HEK293T (cell line): ENCODE measurements around the gene TUBB1.

ENCODE experiments used
- FOXA1 ChIP-seq: fragments of 450-650 bp; IDR thresholded peaks from 2 replicates; pipeline ENCODE4 v1.6.1; 2016; ENCODE audit warnings: mild to moderate bottlenecking
- HDGF ChIP-seq: fragments of 450-650 bp; IDR thresholded peaks from 2 replicates; pipeline ENCODE4 v1.6.1; 2017; ENCODE audit warnings: antibody characterized with exemption, borderline replicate concordance

DNA sequence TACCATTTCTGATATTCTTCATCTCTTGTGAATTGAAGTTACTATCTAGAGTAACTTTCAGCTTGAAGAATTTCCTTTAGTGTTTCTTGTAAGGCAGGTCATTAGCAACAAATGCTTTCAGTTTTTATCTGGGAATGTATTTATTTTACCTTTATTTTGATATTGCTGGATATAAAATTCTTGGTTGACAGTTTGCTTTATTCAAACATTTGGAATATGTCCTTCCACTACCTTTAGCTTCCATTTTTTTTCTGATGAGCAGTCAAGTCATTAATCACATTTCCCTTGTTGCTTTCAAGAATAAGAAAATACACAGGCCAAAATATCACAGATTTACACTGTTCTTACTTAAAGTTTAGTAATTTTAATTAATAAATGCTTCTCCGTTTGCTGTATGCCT, 43.9 kb upstream of the TUBB1 start:
- TF ChIP-seq FOXA1 (no peak), HDGF (no peak)
